OCI-LY7 (cell line): ENCODE results near the gene SERPING1. TPM values are rescaled to one million over a fixed set of nuclear protein-coding genes. Genes with fewer than 3 reads are reported as not detected.
A peak's percentile ranks its signal among the peaks of the same experiment; 100 is the strongest.

Experiments used
- BruUV-seq: library from RNA; stranded (reverse); fragments of 400-500 nt; replicated peaks from 2 replicates; lab custom pipeline; 2021; lab: Mats Ljungman, UMichigan
- CTCF ChIA-PET: fragments of 300-600 bp; sonication (Branson Sonifier 250); formaldehyde crosslinking; loops from one replicate; lab custom pipeline; 2022; ENCODE audit warnings: antibody characterized with exemption; ENCODE audit not compliant: unreplicated experiment; lab: Charles Lee
- POLR2A ChIA-PET: fragments of 300-600 bp; sonication (Branson Sonifier 250); formaldehyde crosslinking; loops from one replicate; lab custom pipeline; 2022; ENCODE audit warnings: antibody characterized with exemption; lab: Charles Lee
- DNase-seq: peaks from one replicate; pipeline ENCODE4 v3.0.0-alpha.2; 2015; ENCODE audit warnings: low spot score
- H2AFZ ChIP-seq: fragments of 200-600 bp; sonication (generic), shearing (Covaris generic); 2 replicates; pipeline ENCODE4 v1.6.1; 2014; ENCODE audit warnings: mild to moderate bottlenecking, antibody characterized with exemption, low read length, moderate library complexity
- H3K27ac ChIP-seq: fragments of 200-600 bp; sonication (generic); 2 replicates; pipeline ENCODE4 v1.5.1; 2014; ENCODE audit warnings: mixed run types, low read depth, mild to moderate bottlenecking, moderate library complexity, low read length, inconsistent platforms; ENCODE audit not compliant: poor library complexity, severe bottlenecking
- H3K36me3 ChIP-seq: fragments of 200-600 bp; sonication (generic); 2 replicates; pipeline ENCODE4 v1.6.1; 2014; ENCODE audit warnings: mild to moderate bottlenecking, antibody characterized with exemption, low read length, moderate library complexity, mixed read lengths; ENCODE audit not compliant: insufficient read depth
- H3K4me1 ChIP-seq: fragments of 200-600 bp; sonication (generic); 2 replicates; pipeline ENCODE4 v1.5.1; 2014; ENCODE audit warnings: mild to moderate bottlenecking, low read length; ENCODE audit not compliant: insufficient read depth, poor library complexity, severe bottlenecking
- H3K4me2 ChIP-seq: fragments of 200-600 bp; sonication (generic); 2 replicates; pipeline ENCODE4 v1.6.1; 2014; ENCODE audit warnings: mild to moderate bottlenecking, low read length
- H3K4me3 ChIP-seq: fragments of 200-600 bp; sonication (generic); 2 replicates; pipeline ENCODE4 v1.5.1; 2014; ENCODE audit warnings: mild to moderate bottlenecking, low read depth, low read length; ENCODE audit not compliant: poor library complexity, severe bottlenecking
- H3K79me2 ChIP-seq: fragments of 200-600 bp; sonication (generic); 2 replicates; pipeline ENCODE4 v1.6.1; 2016; ENCODE audit warnings: low read depth, mild to moderate bottlenecking, low read length, moderate library complexity, mixed read lengths; ENCODE audit not compliant: insufficient read depth
- H3K9me2 ChIP-seq: fragments of 200-600 bp; sonication (generic); 2 replicates; pipeline ENCODE4 v1.6.1; 2016; ENCODE audit warnings: mild to moderate bottlenecking, low read length, mixed read lengths; ENCODE audit not compliant: insufficient read depth
- H3K9me3 ChIP-seq: fragments of 200-600 bp; sonication (generic); 2 replicates; pipeline ENCODE4 v1.6.1; 2014; ENCODE audit warnings: mild to moderate bottlenecking, mixed run types, low read length, mixed read lengths
- H4K20me1 ChIP-seq: fragments of 200-600 bp; sonication (generic); 2 replicates; pipeline ENCODE4 v1.6.1; 2014; ENCODE audit warnings: mild to moderate bottlenecking, antibody characterized with exemption, low read length, moderate library complexity, mixed read lengths; ENCODE audit not compliant: insufficient read depth
- EZH2phosphoT487 ChIP-seq: fragments of 200-600 bp; sonication (generic); IDR thresholded peaks from 2 replicates; pipeline ENCODE4 v1.6.1; 2018; ENCODE audit warnings: low read depth, borderline replicate concordance, mild to moderate bottlenecking, mixed run types, antibody characterized with exemption, low read length, moderate library complexity, mixed read lengths
- intact Hi-C: fragments of 100-400 bp; cut with micrococcal nuclease; formaldehyde crosslinking; loops from one replicate; pipeline ENCODE4 v1.10.0; 2022; ENCODE audit not compliant: unreplicated experiment
- total RNA-seq, 2 experiments: library from RNA; depleted of rRNA in 1 of 2; stranded (reverse); fragments of >200 nt in 1 of 2; shearing (Covaris generic) in 1 of 2; gene quantifications; 2 replicates each; pipeline ENCODE4 v1.2.3, GENCODE V29; 2014 to 2022
- TF ChIP-seq, protein P1 (sequence below): fragments of 200-600 bp; sonication (generic); conservative IDR thresholded peaks from 2 replicates; pipeline ENCODE4 v1.5.1; 2014; ENCODE audit warnings: mild to moderate bottlenecking, antibody characterized with exemption, low read length, moderate library complexity, mixed read lengths

SERPING1 gene
- total RNA-seq, 2 experiments from 2014 or later: not detected

DNA sequence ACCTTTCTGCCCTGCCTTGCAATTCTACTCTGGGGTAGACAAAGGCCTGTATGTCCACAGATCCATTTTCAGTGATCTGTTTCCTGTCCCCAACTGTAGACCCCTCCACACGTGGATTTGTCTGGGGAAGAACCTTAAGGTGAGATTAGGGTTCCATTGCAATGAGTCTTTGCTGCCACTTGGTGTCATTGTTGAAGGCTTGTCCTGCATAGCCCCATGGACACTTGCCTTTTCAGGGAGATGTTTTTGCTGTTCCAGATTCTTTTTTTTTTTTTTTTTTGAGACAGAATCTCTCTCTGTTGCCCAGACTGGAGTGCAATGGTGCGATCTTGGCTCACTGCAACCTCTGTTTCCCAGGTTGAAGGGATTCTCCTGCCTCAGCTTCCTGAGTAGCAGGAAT is 21.8 kb downstream of the SERPING1 start:
- no peaks in the 10 kb centered on the region for H3K4me1 ChIP-seq
- H3K4me3 ChIP-seq: no peak overlapping the region
- peak; percentile 11 for DNase-seq
- TF ChIP-seq, protein P1, sequence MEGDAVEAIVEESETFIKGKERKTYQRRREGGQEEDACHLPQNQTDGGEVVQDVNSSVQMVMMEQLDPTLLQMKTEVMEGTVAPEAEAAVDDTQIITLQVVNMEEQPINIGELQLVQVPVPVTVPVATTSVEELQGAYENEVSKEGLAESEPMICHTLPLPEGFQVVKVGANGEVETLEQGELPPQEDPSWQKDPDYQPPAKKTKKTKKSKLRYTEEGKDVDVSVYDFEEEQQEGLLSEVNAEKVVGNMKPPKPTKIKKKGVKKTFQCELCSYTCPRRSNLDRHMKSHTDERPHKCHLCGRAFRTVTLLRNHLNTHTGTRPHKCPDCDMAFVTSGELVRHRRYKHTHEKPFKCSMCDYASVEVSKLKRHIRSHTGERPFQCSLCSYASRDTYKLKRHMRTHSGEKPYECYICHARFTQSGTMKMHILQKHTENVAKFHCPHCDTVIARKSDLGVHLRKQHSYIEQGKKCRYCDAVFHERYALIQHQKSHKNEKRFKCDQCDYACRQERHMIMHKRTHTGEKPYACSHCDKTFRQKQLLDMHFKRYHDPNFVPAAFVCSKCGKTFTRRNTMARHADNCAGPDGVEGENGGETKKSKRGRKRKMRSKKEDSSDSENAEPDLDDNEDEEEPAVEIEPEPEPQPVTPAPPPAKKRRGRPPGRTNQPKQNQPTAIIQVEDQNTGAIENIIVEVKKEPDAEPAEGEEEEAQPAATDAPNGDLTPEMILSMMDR: peak; percentile 58
- no peak for TF ChIP-seq EZH2phosphoT487
- ChIA-PET POLR2A (interaction anchor here (0.7 kb wide), 1 partner anchor 189 kb away, joined by 3 read pairs; no protein-coding TSS in a partner anchor), CTCF (no interaction called here)
- H3K4me2 ChIP-seq: no peak overlapping the region
- H2AFZ ChIP-seq: no peak overlapping the region
- no peaks in the 10 kb centered on the region for H3K9me2 ChIP-seq
- BruUV-seq: no TSS peak
- peaks cover 17% of the 10 kb centered on the region for H3K9me3 ChIP-seq
- no peaks in the 10 kb centered on the region for H4K20me1 ChIP-seq
- no peaks in the 10 kb centered on the region for H3K36me3 ChIP-seq
- intact Hi-C loops: no loop called here
- no peak overlapping the region for H3K27ac ChIP-seq
- H3K79me2 ChIP-seq: no peaks in the 10 kb centered on the region

DNA sequence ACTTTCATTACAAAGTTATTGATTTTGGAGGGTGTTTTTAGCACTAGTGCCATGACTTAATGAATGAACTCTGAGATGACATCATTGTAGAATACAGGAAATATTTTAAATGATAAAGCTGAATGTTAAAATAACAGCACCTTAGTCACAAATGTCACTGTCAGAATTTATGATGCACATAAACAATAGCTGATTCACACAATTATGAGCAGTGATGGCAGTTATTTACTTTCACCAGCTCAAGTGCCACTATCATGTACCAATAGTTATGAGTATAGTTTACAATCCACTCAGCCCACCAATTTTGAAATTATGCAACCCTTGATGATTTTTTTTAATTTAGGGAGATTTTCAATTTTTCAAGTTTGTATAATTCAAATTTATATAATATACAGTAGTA is 23.0 kb downstream of the SERPING1 start:
- no peaks in the 10 kb centered on the region for H3K4me1 ChIP-seq
- no peak overlapping the region for H3K27ac ChIP-seq
- no peak overlapping the region for H3K4me2 ChIP-seq
- no TSS peak for BruUV-seq
- no peak overlapping the region for H3K4me3 ChIP-seq
- no peaks in the 10 kb centered on the region for H3K79me2 ChIP-seq
- H2AFZ ChIP-seq: no peak overlapping the region
- H3K9me2 ChIP-seq: no peaks in the 10 kb centered on the region
- intact Hi-C loops: no loop called here
- ChIA-PET CTCF (no interaction called here), POLR2A (interaction anchor here (1.0 kb wide), 1 partner anchor 11 kb away, joined by 3 read pairs; no protein-coding TSS in a partner anchor)
- no peak for DNase-seq
- H3K9me3 ChIP-seq: peaks cover 17% of the 10 kb centered on the region
- no peaks in the 10 kb centered on the region for H3K36me3 ChIP-seq
- no peaks in the 10 kb centered on the region for H4K20me1 ChIP-seq
- TF ChIP-seq EZH2phosphoT487: no peak
- TF ChIP-seq, protein P1: no peak

DNA sequence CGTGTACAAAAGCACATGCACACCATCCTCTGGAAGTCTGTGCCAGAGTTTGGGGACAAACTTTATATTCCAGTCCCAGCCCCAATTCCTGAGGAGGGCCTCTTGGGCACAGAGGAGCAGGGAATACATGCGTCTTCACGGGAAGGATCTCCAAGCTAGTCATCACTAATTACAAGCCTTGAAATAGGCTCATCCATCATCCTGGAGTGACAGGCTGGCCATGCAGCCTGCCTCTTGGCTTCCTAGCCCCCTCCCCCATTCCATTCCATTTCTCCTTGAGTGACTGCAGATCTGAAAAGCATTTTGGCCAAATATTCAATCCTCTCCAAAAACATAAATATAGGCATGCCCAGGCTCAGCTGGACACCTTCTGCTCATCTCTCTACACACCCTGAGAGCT is 24.8 kb downstream of the SERPING1 start:
- no peak overlapping the region for H3K4me3 ChIP-seq
- POLR2A ChIA-PET: interaction anchor here (0.7 to 0.8 kb wide), 2 partner anchors 13 to 19 kb away, joined by 3 to 4 read pairs; no protein-coding TSS in a partner anchor
- no peaks in the 10 kb centered on the region for H3K36me3 ChIP-seq
- no peak for DNase-seq
- no peaks in the 10 kb centered on the region for H3K4me1 ChIP-seq
- CTCF ChIA-PET: interaction anchor here (0.6 kb wide), 1 partner anchor 22 kb away, joined by 3 read pairs; no protein-coding TSS in a partner anchor
- peaks cover 17% of the 10 kb centered on the region for H3K9me3 ChIP-seq
- no peaks in the 10 kb centered on the region for H3K9me2 ChIP-seq
- no peak overlapping the region for H3K27ac ChIP-seq
- no peak overlapping the region for H2AFZ ChIP-seq
- H4K20me1 ChIP-seq: no peaks in the 10 kb centered on the region
- intact Hi-C loops: no loop called here
- no peak overlapping the region for H3K4me2 ChIP-seq
- H3K79me2 ChIP-seq: no peaks in the 10 kb centered on the region
- BruUV-seq: no TSS peak
- TF ChIP-seq EZH2phosphoT487: no peak
- TF ChIP-seq, protein P1: no peak
